ENCODE data around the gene FAM234B. TPM values are rescaled to one million over a fixed set of nuclear protein-coding genes. Genes with fewer than 3 reads are reported as not detected.
"Not testable (repeated sequence)": the region's sequence is repeated elsewhere in the genome, so short reads cannot be mapped to it uniquely, and the experiment has no call there.

FAM234B gene
- total RNA-seq, 4 donors from 2014 or later, result 0.60 to 2.6 (median 1.8) TPM

DNA sequence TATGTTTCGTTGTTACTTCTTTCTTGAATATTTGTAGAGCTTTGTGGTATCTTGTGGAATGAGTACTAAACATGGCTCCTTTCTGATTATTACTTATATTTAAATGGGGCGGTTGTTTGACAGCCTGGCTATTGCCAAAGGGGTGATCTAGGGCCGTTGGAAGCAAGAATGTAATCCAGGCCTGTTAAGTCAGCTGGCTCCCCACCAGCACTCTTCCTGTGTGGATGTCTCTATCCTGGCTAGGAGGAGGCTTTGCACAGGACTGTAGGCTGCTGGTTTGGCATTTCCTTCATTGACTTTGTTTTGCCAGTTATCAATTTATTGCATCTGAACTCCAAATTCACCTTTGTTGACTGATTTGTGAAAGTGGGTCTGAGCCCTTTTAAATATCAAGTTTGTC lies 5.6 kb downstream of the FAM234B start:
- TF ChIP-seq POLR2AphosphoS5 (IDR thresholded peaks at IDR 0.05) (no peak), POLR2A (IDR thresholded peaks at IDR 0.05) (no peak), EP300 (IDR thresholded peaks at IDR 0.05; ENCODE audit: low read depth) (no peak)
- TF ChIP-seq, protein P1, sequence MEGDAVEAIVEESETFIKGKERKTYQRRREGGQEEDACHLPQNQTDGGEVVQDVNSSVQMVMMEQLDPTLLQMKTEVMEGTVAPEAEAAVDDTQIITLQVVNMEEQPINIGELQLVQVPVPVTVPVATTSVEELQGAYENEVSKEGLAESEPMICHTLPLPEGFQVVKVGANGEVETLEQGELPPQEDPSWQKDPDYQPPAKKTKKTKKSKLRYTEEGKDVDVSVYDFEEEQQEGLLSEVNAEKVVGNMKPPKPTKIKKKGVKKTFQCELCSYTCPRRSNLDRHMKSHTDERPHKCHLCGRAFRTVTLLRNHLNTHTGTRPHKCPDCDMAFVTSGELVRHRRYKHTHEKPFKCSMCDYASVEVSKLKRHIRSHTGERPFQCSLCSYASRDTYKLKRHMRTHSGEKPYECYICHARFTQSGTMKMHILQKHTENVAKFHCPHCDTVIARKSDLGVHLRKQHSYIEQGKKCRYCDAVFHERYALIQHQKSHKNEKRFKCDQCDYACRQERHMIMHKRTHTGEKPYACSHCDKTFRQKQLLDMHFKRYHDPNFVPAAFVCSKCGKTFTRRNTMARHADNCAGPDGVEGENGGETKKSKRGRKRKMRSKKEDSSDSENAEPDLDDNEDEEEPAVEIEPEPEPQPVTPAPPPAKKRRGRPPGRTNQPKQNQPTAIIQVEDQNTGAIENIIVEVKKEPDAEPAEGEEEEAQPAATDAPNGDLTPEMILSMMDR (IDR thresholded peaks at IDR 0.05), result no peak

DNA sequence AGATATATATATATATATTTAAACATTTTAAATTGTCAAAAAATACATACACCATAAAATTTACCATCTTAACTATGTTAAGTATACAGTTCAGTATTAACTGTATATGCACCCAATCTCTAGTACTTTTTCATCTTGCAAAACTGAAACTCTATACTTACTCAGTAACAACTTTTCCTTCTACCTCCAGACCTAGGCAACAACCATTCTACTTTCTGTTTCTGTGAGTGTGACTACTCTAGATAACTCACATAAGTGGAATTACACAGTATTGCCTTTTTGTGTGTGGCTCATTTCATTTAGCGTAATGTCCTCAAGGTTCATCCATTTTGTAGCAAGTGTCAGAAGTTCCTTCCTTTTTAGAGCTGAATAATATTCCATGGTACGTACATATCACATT lies 8.2 kb downstream of the FAM234B start:
- WGBS, 2 donors (ENCODE audit: low coverage in 1 of 2), result 49 to 50% methylated on average over 2 of the region's 2 CpGs
- TF ChIP-seq POLR2A (IDR thresholded peaks at IDR 0.05) (no peak), POLR2AphosphoS5 (IDR thresholded peaks at IDR 0.05) (no peak), EP300 (IDR thresholded peaks at IDR 0.05; ENCODE audit: low read depth) (no peak)
- TF ChIP-seq, protein P1 (IDR thresholded peaks at IDR 0.05), result no peak
- peaks cover 74% of the 10 kb centered on the region for H3K27me3 ChIP-seq
- intact Hi-C loops (cut with DNase I; ENCODE audit: low total_unique reads) (no loop called here), in situ Hi-C loops (cut with MboI; ENCODE audit: low pct_ligation_motif_present in 1 of 4, low pct_unique_long_range_greater_than_20kb in 1 of 4, low sequenced_read_pairs in 3 of 4) (no loop called here)
- H3K36me3 ChIP-seq, result no peaks in the 10 kb centered on the region
- H3K4me3 ChIP-seq, result no peak overlapping the region
- peaks cover 0 to 7% (median 0%) of the 10 kb centered on the region in 4 donors for H3K4me1 ChIP-seq
- no peak overlapping the region for H3K27ac ChIP-seq
- H3K9me3 ChIP-seq, result peaks cover 7 to 15% of the 10 kb centered on the region in 2 donors
- no peak for DNase-seq

More for the DNA sequence above, 5.6 kb downstream of the FAM234B start:
- 46 to 55% methylated on average over 3 of the region's 3 CpGs for WGBS, 2 donors (ENCODE audit: low coverage in 1 of 2)
- in situ Hi-C loops (cut with MboI; ENCODE audit: low pct_ligation_motif_present in 1 of 4, low pct_unique_long_range_greater_than_20kb in 1 of 4, low sequenced_read_pairs in 3 of 4) (no loop called here), intact Hi-C loops (cut with DNase I; ENCODE audit: low total_unique reads) (no loop called here)
- no peaks in the 10 kb centered on the region for H3K36me3 ChIP-seq
- DNase-seq, result no peak
- peaks cover 70% of the 10 kb centered on the region for H3K27me3 ChIP-seq
- H3K4me1 ChIP-seq, result peaks cover 0 to 14% (median 3%) of the 10 kb centered on the region in 4 donors
- H3K9me3 ChIP-seq, result peaks cover 7 to 15% of the 10 kb centered on the region in 2 donors
- H3K4me3 ChIP-seq, result no peak overlapping the region
- no peak overlapping the region for H3K27ac ChIP-seq

DNA sequence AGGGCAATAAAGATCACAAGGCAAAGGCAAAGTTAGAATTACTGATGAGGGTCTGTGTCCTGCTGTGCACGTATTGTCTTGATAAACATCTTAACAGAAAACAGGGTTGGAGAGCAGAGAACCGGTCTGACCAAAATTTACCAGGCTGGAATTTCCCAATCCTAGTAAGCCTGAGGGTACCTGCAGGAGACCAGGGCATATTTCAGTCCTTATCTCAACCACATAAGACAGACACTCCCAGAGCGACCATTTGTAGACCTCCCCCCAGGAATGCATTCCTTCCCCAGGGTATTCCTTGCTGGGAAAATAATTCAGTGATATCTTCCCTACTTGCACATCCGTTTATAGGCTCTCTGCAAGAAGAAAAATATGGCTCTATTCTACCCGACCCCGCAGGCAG lies 9.4 kb downstream of the FAM234B start:
- Histone ChIP-seq H3K27me3 (peaks cover 65% of the 10 kb centered on the region), H3K9me3 (peaks cover 7 to 15% of the 10 kb centered on the region in 2 donors)
- H3K4me1 ChIP-seq; H3K36me3 ChIP-seq; H3K27ac ChIP-seq; DNase-seq; in situ Hi-C loops (cut with MboI; ENCODE audit: low pct_ligation_motif_present in 1 of 4, low pct_unique_long_range_greater_than_20kb in 1 of 4, low sequenced_read_pairs in 3 of 4); H3K4me3 ChIP-seq: not testable (repeated sequence)
- intact Hi-C loops (cut with DNase I; ENCODE audit: low total_unique reads), result loop anchor here (2.0 kb wide), 1 partner anchor 79 kb away; no protein-coding TSS in a partner anchor
- WGBS, 2 donors (ENCODE audit: low coverage in 1 of 2), result 87 to 95% methylated on average over 3 to 6 of the region's 6 CpGs

DNA sequence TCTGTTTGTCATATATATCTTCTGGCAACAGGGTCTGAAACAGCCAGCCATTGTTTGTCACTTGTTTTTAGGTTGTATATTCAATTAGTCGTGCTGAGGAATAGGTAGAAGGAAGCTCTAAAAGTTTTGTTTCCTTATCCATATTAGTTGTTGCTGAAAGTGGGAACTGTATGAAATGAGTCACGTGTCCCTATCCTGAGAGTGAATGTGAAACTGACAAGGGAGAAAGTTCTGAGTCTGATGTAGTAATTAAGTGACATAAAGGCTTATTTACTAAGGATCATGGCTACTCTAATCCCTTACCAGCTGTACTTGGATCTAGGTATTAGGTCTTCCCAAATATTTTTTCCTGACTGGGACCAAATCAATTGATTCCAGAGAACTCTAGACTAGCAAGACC lies 16.4 kb downstream of the FAM234B start:
- Histone ChIP-seq H3K9me3 (no peaks in the 10 kb centered on the region), H3K27me3 (peaks cover 22% of the 10 kb centered on the region), H3K4me1 (no peaks in the 10 kb centered on the region), H3K4me3 (no peak overlapping the region), H3K27ac (no peak overlapping the region), H3K36me3 (no peaks in the 10 kb centered on the region)
- intact Hi-C loops (cut with DNase I; ENCODE audit: low total_unique reads), result no loop called here
- DNase-seq, result no peak
- no peak for TF ChIP-seq POLR2A (IDR thresholded peaks at IDR 0.05)
- TF ChIP-seq, protein P1 (IDR thresholded peaks at IDR 0.05), result no peak
- TF ChIP-seq EP300 (IDR thresholded peaks at IDR 0.05; ENCODE audit: low read depth), result no peak
- no peak for TF ChIP-seq POLR2AphosphoS5 (IDR thresholded peaks at IDR 0.05)
- in situ Hi-C loops (cut with MboI; ENCODE audit: low pct_ligation_motif_present in 1 of 4, low pct_unique_long_range_greater_than_20kb in 1 of 4, low sequenced_read_pairs in 3 of 4), result no loop called here
- 67 to 72% methylated on average over 2 of the region's 2 CpGs for WGBS, 2 donors (ENCODE audit: low coverage in 1 of 2)

DNA sequence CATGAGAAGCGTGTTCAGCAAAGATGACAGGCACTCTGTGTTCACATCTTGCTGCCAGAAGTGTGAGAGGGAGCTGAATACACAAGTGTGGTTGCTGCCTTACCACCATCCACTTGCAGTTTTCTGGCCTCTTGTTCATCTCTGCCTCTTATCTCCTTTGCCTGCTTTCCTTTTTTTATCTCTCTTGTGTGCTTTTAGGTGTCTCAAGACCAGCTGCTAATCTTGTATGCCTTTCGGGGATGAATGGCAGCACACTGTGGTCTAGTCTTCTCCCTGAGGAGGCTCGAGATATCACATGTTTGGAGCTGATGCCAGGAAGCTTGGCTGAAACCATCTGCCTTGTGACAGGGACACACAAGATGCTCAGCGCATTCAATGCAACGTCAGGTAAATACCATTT lies 17.2 kb downstream of the FAM234B start:
- TF ChIP-seq POLR2AphosphoS5 (IDR thresholded peaks at IDR 0.05), result no peak
- Histone ChIP-seq H3K9me3 (no peaks in the 10 kb centered on the region), H3K36me3 (no peaks in the 10 kb centered on the region), H3K27ac (no peak overlapping the region), H3K27me3 (peaks cover 14% of the 10 kb centered on the region), H3K4me1 (no peaks in the 10 kb centered on the region), H3K4me3 (no peak overlapping the region)
- 92 to 93% methylated on average over 5 of the region's 5 CpGs for WGBS, 2 donors (ENCODE audit: low coverage in 1 of 2)
- no peak for DNase-seq
- in situ Hi-C loops (cut with MboI; ENCODE audit: low pct_ligation_motif_present in 1 of 4, low pct_unique_long_range_greater_than_20kb in 1 of 4, low sequenced_read_pairs in 3 of 4), result no loop called here
- intact Hi-C loops (cut with DNase I; ENCODE audit: low total_unique reads), result no loop called here
